Effector memory CD4-positive, alpha-beta T cell (primary cell): ENCODE data around the gene PYROXD2.
A peak's percentile ranks its signal among the peaks of the same experiment; 100 is the strongest.

ENCODE experiments used
- DNase-seq, 3 donors: peaks; one replicate each; pipeline ENCODE4 v3.0.0-alpha.2; 2020
- H3K27ac ChIP-seq: 2 replicates; pipeline ENCODE4 v1.7.0; 2013; ENCODE audit warnings: mild to moderate bottlenecking, low read length, moderate library complexity; ENCODE audit not compliant: insufficient read depth, poor library complexity, severe bottlenecking
- H3K27me3 ChIP-seq: replicated peaks from 2 replicates; pipeline ENCODE4 v1.7.0; 2013; ENCODE audit warnings: mild to moderate bottlenecking, low read length; ENCODE audit not compliant: insufficient read depth, control insufficient read depth, poor library complexity, severe bottlenecking
- H3K36me3 ChIP-seq: 2 replicates; pipeline ENCODE4 v1.7.0; 2013; ENCODE audit warnings: mild to moderate bottlenecking, low read length, moderate library complexity; ENCODE audit not compliant: control insufficient read depth, insufficient read depth
- H3K4me1 ChIP-seq: 2 replicates; pipeline ENCODE4 v1.7.0; 2013; ENCODE audit warnings: low read length, mild to moderate bottlenecking; ENCODE audit not compliant: control insufficient read depth, insufficient read depth, poor library complexity, severe bottlenecking
- H3K4me3 ChIP-seq: 2 replicates; pipeline ENCODE4 v1.7.0; 2013; ENCODE audit warnings: low read length, low read depth, mild to moderate bottlenecking; ENCODE audit not compliant: insufficient read depth, poor library complexity, severe bottlenecking
- H3K9me3 ChIP-seq: 2 replicates; pipeline ENCODE4 v1.7.0; 2013; ENCODE audit warnings: mild to moderate bottlenecking, low read length, moderate library complexity; ENCODE audit not compliant: control insufficient read depth

Gene PYROXD2

GRCh38 chr10:98417481-98417959, 2.5 kb upstream of the PYROXD2 start:
- Histone ChIP-seq H3K9me3 (no peaks in the 10 kb centered on the region), H3K27ac (no peak overlapping the region), H3K4me3 (no peak overlapping the region), H3K36me3 (peaks cover 47% of the 10 kb centered on the region), H3K4me1 (no peaks in the 10 kb centered on the region), H3K27me3 (no peaks in the 10 kb centered on the region)
- DNase-seq: no peak

GRCh38 chr10:98416606-98417388, 1.8 kb upstream of the PYROXD2 start:
- Histone ChIP-seq H3K27me3 (no peaks in the 10 kb centered on the region), H3K4me1 (no peaks in the 10 kb centered on the region), H3K9me3 (no peaks in the 10 kb centered on the region), H3K27ac (no peak overlapping the region), H3K4me3 (no peak overlapping the region), H3K36me3 (peaks cover 47% of the 10 kb centered on the region)
- DNase-seq: no peak

- no peaks in the 10 kb centered on the region for H3K4me1 ChIP-seq
- H3K9me3 ChIP-seq: no peaks in the 10 kb centered on the region
- no peak for DNase-seq
- H3K27me3 ChIP-seq: no peaks in the 10 kb centered on the region
- peaks cover 37% of the 10 kb centered on the region for H3K36me3 ChIP-seq
- H3K4me3 ChIP-seq: no peak overlapping the region
- no peak overlapping the region for H3K27ac ChIP-seq
Observed at GRCh38 chr10:98415731-98416119, 743 bp upstream of the PYROXD2 start.

GRCh38 chr10:98414578-98414931, 427 bp downstream of the PYROXD2 start:
- Histone ChIP-seq H3K27me3 (no peaks in the 10 kb centered on the region), H3K9me3 (no peaks in the 10 kb centered on the region), H3K36me3 (peaks cover 29% of the 10 kb centered on the region), H3K4me3 (peak overlapping the region; percentile 58), H3K4me1 (no peaks in the 10 kb centered on the region), H3K27ac (peak overlapping the region; percentile 53)
- no peak for DNase-seq

- Histone ChIP-seq H3K36me3 (peaks cover 2% of the 10 kb centered on the region), H3K9me3 (no peaks in the 10 kb centered on the region), H3K27me3 (no peaks in the 10 kb centered on the region), H3K27ac (no peak overlapping the region), H3K4me3 (no peak overlapping the region), H3K4me1 (no peaks in the 10 kb centered on the region)
- no peak for DNase-seq
Observed at GRCh38 chr10:98411768-98412167, 3.2 kb downstream of the PYROXD2 start.

GRCh38 chr10:98411166-98411565, 3.8 kb downstream of the PYROXD2 start:
- Histone ChIP-seq H3K27me3 (no peaks in the 10 kb centered on the region), H3K4me3 (no peak overlapping the region), H3K9me3 (no peaks in the 10 kb centered on the region), H3K27ac (no peak overlapping the region), H3K4me1 (no peaks in the 10 kb centered on the region), H3K36me3 (no peaks in the 10 kb centered on the region)
- no peak for DNase-seq

GRCh38 chr10:98410759-98411158, 4.2 kb downstream of the PYROXD2 start:
- Histone ChIP-seq H3K27me3 (no peaks in the 10 kb centered on the region), H3K4me3 (no peak overlapping the region)
- no peak for DNase-seq

GRCh38 chr10:98410135-98410743, 4.7 kb downstream of the PYROXD2 start:
- Histone ChIP-seq H3K4me3 (no peak overlapping the region), H3K9me3 (no peaks in the 10 kb centered on the region), H3K4me1 (no peaks in the 10 kb centered on the region), H3K36me3 (no peaks in the 10 kb centered on the region), H3K27ac (no peak overlapping the region), H3K27me3 (no peaks in the 10 kb centered on the region)
- no peak for DNase-seq

More at GRCh38 chr10:98410759-98411158, 4.2 kb downstream of the PYROXD2 start:
- Histone ChIP-seq H3K9me3 (no peaks in the 10 kb centered on the region), H3K36me3 (no peaks in the 10 kb centered on the region), H3K27ac (no peak overlapping the region), H3K4me1 (no peaks in the 10 kb centered on the region)

- no peaks in the 10 kb centered on the region for H3K9me3 ChIP-seq
- H3K27ac ChIP-seq: no peak overlapping the region
- H3K4me1 ChIP-seq: no peaks in the 10 kb centered on the region
- H3K4me3 ChIP-seq: no peak overlapping the region
- no peak for DNase-seq
- H3K36me3 ChIP-seq: no peaks in the 10 kb centered on the region
- no peaks in the 10 kb centered on the region for H3K27me3 ChIP-seq
Observed at GRCh38 chr10:98408799-98409198, 6.2 kb downstream of the PYROXD2 start.

GRCh38 chr10:98407744-98408241, 7.2 kb downstream of the PYROXD2 start:
- H3K9me3 ChIP-seq: no peaks in the 10 kb centered on the region
- no peaks in the 10 kb centered on the region for H3K27me3 ChIP-seq
- no peaks in the 10 kb centered on the region for H3K4me1 ChIP-seq
- H3K4me3 ChIP-seq: no peak overlapping the region
- H3K36me3 ChIP-seq: no peaks in the 10 kb centered on the region
- no peak overlapping the region for H3K27ac ChIP-seq
- DNase-seq: no peak
